H1 (cell line): ENCODE measurements around the gene SGPP2. TPM values are rescaled to one million over a fixed set of nuclear protein-coding genes. Genes with fewer than 3 reads are reported as not detected.

Experiments
- BCL11A ChIP-seq, 2 experiments: IDR thresholded peaks; one replicate each; pipeline ENCODE4 v1.6.1; 2011; ENCODE audit warnings: low read depth in 2 of 2, low read length in 2 of 2, mild to moderate bottlenecking in 2 of 2
- CBX8 ChIP-seq: fragments of 300-800, 300-1000 bp; sonication (generic); IDR thresholded peaks from 2 replicates; pipeline ENCODE4 v1.7.1; 2016; ENCODE audit warnings: low read depth, low read length, borderline replicate concordance
- CHD2 ChIP-seq: IDR thresholded peaks from 2 replicates; pipeline ENCODE4 v1.6.1; 2012; ENCODE audit warnings: low read length, improper control_type of control experiment
- CHD7 ChIP-seq: fragments of 300-600 bp; sonication (generic); IDR thresholded peaks from 2 replicates; pipeline ENCODE4 v1.7.1; 2012; ENCODE audit warnings: low read length, moderate library complexity, mild to moderate bottlenecking, inconsistent platforms; ENCODE audit not compliant: insufficient replicate concordance
- CREB1 ChIP-seq: IDR thresholded peaks from 2 replicates; pipeline ENCODE4 v1.6.1; 2012; ENCODE audit warnings: inconsistent platforms
- GTF2F1 ChIP-seq: IDR thresholded peaks from 2 replicates; pipeline ENCODE4 v1.6.1; 2012; ENCODE audit warnings: low read depth, low read length, improper control_type of control experiment, borderline replicate concordance
- JUND ChIP-seq: IDR thresholded peaks from 2 replicates; pipeline ENCODE4 v1.6.1; 2011; ENCODE audit warnings: mild to moderate bottlenecking, improper control_type of control experiment, low read length
- NANOG ChIP-seq: IDR thresholded peaks from 2 replicates; pipeline ENCODE4 v1.6.1; 2011; ENCODE audit warnings: low read length, low read depth, mild to moderate bottlenecking, inconsistent platforms; ENCODE audit not compliant: insufficient read depth, poor library complexity, severe bottlenecking
- POLR2A ChIP-seq, 2 experiments: IDR thresholded peaks; 1 replicate in 1 of 2; 2 replicates in 1 of 2; pipeline ENCODE4 v1.6.1; 2011; ENCODE audit warnings: low read depth in 2 of 2, low read length in 2 of 2, mild to moderate bottlenecking in 2 of 2; ENCODE audit errors: control extremely low read depth in 1 of 2
- SIRT6 ChIP-seq: IDR thresholded peaks from one replicate; pipeline ENCODE4 v1.7.1; 2012; ENCODE audit warnings: low read length, inconsistent platforms
- TAF1 ChIP-seq: IDR thresholded peaks from 2 replicates; pipeline ENCODE4 v1.6.1; 2011; ENCODE audit warnings: mild to moderate bottlenecking, low read depth, low read length
- TEAD4 ChIP-seq: IDR thresholded peaks from 2 replicates; pipeline ENCODE4 v1.6.1; 2012; ENCODE audit warnings: low read depth, low read length, inconsistent platforms, mixed read lengths
- polyA plus RNA-seq, 7 experiments: library from polyadenylated mRNA; depleted of rRNA in 3 of 7; stranded (reverse) in 5 of 7; unstranded in 2 of 7; fragments of >200 nt in 5 of 7; fragments of 200-250 nt in 2 of 7; gene quantifications; 1 replicate in 5 of 7; 2 replicates in 1 of 7; 4 replicates in 1 of 7; pipeline versions ENCODE4 v1.2.1 to v1.2.3, GENCODE V29; 2011 to 2013; ENCODE audit warnings: missing spikeins in 2 of 7, mixed read lengths in 2 of 7
- total RNA-seq: library from RNA; stranded (reverse); fragmentation: NEBNext Ultra II Directional; extraction: Animal tissue kit (Norgen Biotek cat#: 25700); gene quantifications from 2 replicates; pipeline ENCODE4 v1.2.1, GENCODE V29; 2021

The SGPP2 gene
- total and polyA plus RNA-seq, 2 of the 8 experiments (the other 6 are each of a cell fraction or from before 2014, with no cell fraction given) = 0.29 TPM; not detected in 1

DNA sequence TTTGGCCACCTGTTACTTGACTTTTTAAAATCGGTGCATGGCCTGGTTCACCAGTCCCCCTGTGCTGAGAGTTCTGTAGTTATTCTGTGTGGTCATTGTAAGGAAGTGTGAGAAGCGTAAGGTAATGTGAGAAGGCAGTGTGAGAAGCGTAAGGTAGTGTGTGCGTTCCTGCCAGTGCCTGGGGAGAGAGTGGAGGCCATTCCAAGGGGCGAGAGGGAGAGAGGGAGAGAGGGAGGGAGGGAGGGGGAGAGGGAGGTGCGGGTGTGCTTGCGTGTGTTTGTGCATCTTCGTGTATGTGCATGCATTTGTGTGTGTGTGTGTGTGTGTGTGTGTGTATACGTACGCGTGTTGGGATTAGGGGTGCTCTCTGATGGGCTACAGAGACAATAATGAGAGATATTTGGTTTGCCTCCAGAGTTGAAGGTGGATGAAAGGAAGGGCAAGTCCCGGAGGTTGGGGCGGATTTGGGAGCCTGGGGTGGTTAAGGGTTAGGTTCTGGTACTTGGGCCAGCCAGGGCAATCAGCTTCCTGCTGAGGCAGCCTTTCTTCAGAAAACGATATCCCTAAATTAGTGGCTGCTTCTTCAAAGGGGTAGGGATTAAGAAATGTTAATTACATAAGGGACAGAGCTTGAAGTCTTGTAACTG lies 53.7 kb downstream of the SGPP2 start (continued):
- TF ChIP-seq CHD7 (no peak), JUND (no peak), CBX8 (no peak), CREB1 (no peak), BCL11A (IDR thresholded peaks at IDR 0.05; ENCODE audit: low read depth in 2 of 2, low read length in 2 of 2) (no peak), SIRT6 (no peak), GTF2F1 (no peak), TEAD4 (0 out of 2 replicates have a peak, but pooled peaks have one; percentile 5), NANOG (peak; percentile 82), POLR2A (IDR thresholded peaks at IDR 0.05; ENCODE audit: control extremely low read depth in 1 of 2, low read depth in 2 of 2, low read length in 2 of 2) (no peak), TAF1 (no peak), CHD2 (no peak)
